HG03521 (cell line): ENCODE results near the gene GCNT4.
"Not testable (repeated sequence)": the region's sequence is repeated elsewhere in the genome, so short reads cannot be mapped to it uniquely, and the experiment has no call there.

ENCODE experiments used
- ATAC-seq: cut with Tn5 transposase; IDR thresholded peaks from one replicate; pipeline ENCODE4 v1.9.1; 2021; ENCODE audit warnings: mild to moderate bottlenecking, moderate library complexity; ENCODE audit not compliant: unreplicated experiment

The GCNT4 gene

DNA sequence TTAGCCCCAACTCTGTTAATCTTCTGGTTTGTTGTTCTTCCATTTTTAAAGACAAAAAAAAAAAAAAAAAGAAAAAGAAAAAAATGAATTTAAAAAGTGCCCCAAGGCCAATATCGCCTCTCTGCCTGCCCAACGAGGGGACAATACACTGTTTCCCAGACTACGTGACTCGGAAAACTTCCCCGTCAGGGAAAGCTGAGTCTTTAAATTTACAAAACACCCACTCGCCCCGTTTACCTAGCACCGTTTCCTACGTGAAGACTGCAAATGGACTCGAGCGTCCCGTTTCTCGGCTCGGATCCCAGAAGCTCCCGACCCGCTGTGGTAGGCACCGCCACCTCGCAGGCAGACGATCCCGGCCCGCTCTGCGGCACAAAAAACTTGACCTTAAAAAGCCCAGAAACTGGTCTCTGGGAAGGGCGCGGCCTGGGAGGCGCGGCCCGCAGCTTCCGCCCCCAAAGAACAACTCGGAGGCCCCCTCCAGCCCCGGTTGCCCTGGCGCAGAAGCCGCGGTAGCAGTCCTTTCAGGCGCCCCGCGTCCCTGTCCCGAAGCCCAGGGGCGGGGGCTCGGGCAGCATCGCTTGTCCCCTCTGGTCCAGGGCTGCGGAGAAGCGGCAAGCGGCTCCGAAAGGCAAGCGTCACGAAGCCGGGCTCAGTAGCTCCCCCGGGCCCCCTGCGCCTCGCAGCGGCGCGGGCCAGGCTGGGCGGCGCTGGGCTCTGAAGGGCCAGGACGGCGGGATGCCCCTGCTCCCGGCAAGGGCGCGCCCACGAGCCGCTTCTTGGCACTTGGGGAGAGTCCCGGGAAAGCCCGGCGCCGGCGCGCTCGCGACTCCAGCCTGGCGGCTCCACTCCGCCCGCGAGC lies at the start of gene GCNT4:
TSS of gene GCNT4 (minus strand) at position 367 of the 862 bp plus-strand sequence. CDS start 22,521 bp downstream, outside the sequence.
- ATAC-seq = no peak

- ATAC-seq = not testable (repeated sequence)
Measured at GRCh38 chr5:75095956-75096355, 43.6 kb upstream of the GCNT4 start.

- ATAC-seq = no peak
Measured at GRCh38 chr5:75091597-75091996, 39.2 kb upstream of the GCNT4 start.

GRCh38 chr5:75089662-75090061 lies 37.3 kb upstream of the GCNT4 start:
- no peak for ATAC-seq

GRCh38 chr5:75089137-75089536 lies 36.8 kb upstream of the GCNT4 start:
- ATAC-seq = no peak

GRCh38 chr5:75088648-75089047 lies 36.3 kb upstream of the GCNT4 start:
- ATAC-seq = no peak

GRCh38 chr5:75081510-75081909 lies 29.2 kb upstream of the GCNT4 start:
- no peak for ATAC-seq

DNA sequence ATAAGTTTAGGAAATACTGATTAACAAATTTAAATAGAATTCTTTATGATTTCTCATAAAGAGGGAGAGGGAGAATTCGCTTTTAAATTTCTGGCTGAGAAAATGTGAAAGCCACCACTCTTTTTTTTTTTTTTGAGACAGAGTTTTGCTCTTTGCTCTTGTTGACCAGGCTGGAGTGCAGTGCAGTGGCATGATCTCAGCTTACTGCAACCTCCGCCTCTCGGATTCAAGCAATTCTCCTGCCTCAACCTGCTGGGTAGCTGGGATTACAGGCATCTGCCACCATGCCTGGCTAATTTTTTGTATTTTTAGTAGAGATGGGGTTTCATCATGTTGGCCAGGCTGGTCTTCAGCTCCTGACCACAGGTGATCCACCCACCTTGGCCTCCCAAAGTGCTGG lies 27.0 kb upstream of the GCNT4 start:
- not testable (repeated sequence) for ATAC-seq

GRCh38 chr5:75078027-75078426 lies 25.7 kb upstream of the GCNT4 start:
- ATAC-seq = no peak

- ATAC-seq = no peak
Measured at GRCh38 chr5:75072061-75072460, 19.7 kb upstream of the GCNT4 start.

DNA sequence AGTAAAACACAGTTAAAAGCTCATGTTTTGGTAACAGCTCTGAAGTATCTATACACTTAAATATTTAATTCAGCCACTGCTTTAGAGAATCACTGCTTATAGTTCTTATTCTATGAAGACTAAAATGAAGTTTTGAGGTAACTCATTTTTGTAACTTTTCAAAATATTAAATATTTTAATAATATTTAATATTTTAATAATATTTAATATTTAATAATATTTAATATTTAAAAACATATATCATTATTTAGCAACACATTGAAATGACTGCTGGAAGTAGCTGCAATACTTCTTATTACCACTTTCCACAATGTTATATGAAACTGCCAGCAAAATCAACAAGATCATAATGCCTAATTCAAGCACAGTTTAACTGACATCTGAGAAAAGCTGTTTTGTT lies 18.7 kb upstream of the GCNT4 start:
- ATAC-seq = no peak

- no peak for ATAC-seq
Measured at GRCh38 chr5:75067434-75067833, 15.1 kb upstream of the GCNT4 start.

DNA sequence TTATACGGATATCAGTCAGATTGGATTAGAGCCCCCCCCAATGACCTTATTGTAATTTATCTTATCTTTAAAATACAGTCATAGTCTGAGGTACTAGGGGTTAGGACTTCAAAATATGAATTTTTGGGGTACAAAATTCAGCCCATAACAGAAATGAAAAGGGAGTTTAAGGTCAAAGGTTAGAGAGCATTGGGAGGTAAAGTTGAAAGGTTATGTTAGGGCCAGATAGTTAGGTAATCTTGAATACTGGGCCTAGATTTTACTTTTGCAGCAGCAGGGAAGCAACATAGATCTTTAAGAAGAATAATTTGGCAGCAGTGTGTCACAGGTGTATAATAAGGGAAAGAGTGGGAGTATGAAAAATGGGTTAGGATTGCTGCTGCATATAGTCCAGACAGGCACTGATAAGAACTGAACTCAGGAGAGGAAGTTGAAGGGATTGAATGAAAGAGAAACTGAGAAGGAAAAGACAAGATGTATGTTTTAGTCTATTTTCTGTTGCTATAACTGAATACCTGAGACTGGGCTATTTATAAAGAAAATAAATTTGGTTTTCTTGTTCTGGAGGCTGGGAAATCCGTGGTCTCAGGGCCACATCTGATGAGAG lies 10.7 kb upstream of the GCNT4 start:
- no peak for ATAC-seq

- ATAC-seq = no peak
Measured at GRCh38 chr5:75059912-75060545, 7.7 kb upstream of the GCNT4 start.

GRCh38 chr5:75058986-75059535 lies 6.7 kb upstream of the GCNT4 start:
- no peak for ATAC-seq

GRCh38 chr5:75057561-75057960 lies 5.2 kb upstream of the GCNT4 start:
- ATAC-seq = no peak

DNA sequence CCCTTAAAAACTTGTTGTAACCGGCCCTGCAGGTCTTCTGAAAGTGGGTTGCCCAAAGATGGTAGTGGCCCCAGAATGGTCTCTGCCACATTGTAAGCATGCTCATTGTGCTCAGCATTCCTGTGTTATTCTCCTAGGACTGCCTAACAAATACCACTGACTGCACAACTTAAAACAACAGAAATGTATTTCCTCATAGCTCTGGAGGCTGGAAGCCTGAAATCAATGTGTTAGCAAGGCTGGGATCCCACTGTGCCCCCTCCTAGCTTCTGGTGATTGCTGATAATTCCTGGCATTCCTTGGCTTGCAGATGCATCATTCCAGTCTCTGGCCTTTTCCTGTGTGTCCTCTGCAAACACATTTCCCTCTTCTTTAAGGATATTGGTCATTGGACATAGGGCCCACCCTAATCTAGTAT lies 3.4 kb upstream of the GCNT4 start:
- ATAC-seq = no peak

DNA sequence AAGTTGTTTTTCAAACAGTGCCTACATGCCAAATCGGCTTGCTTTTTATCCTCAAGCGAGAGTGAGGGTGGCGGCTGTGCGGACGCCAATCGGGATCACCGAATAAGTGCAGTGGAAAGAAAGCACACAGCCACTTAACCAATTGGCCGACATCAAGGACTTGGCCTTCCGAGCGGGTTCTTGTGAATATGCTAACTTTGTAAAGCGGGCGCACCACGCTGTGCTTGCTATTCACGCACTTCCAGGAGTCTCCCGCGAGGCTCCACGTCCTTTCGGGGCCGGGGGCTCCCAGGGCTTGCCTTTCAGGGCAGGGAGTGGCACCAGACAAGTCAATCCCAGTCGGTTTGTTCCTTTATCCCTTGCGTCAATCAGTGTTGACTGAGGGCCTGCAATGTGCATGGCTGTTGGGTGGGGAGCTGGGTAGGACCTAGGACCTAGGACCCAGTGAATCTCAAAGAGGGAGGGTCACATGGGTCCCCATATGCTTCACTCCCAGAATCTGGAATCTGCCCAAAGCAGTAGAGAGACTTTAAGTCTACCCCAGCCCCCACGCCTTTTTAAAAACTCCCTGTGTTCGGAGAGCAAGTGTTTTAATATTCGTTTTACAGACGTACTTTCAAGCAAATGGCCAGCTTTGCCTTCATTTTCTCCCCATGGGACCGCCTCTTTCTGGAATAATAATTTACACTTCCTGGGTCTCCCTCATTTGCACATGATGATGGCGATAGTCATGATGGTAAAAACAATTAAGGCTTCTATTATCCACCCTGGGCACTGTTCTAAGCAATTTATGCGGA lies 2.0 kb upstream of the GCNT4 start:
- no peak for ATAC-seq

DNA sequence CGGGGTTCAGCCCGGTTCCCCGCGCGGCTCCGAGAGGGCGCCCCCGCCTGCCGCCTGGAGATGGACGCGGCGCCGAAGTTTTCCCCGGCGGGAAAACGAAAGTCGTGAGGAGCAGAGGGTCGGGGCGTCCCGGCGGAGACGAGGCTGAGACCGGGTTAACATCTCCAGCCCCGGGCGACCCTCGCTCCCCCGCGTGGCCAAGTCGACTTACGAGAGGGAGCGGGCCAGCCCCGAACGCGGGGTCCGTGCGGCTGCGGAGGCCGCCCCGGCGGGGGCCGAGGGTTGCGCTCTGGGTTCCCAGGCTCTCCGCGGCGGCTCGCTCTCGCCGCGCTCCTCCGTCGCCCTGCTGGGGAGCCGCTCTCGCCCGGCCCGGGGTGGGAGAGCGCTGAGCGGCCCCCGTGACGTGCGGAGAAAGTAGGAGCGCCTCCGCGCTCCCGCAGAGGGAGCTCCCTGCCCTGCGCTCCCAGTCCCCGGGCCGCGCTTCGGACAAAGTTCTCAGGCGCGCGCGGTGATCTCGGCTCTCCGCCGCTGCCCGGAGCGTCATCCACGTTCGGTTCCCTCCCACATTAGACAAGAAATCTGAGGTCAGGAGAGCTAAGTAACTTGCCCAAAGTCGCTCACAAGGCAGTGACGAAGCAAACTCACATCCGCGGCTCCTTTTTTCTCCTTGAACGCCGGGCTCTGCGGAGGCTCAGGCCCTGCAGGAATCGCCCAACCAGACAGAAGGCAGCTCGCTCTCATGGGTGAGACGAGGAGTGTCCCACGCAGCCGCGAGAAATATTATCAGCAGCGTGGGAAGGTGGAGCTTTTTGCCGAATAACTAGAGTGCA lies 1.2 kb upstream of the GCNT4 start:
- ATAC-seq = no peak

GRCh38 chr5:75053054-75053303 lies 621 bp upstream of the GCNT4 start:
- no peak for ATAC-seq
